HG03521 (cell line): ENCODE data around the gene TPRN.
"Not testable (repeated sequence)": the region's sequence is repeated elsewhere in the genome, so short reads cannot be mapped to it uniquely, and the experiment has no call there.

Experiments used
- ATAC-seq: cut with Tn5 transposase; IDR thresholded peaks from one replicate; pipeline ENCODE4 v1.9.1; 2021; ENCODE audit warnings: mild to moderate bottlenecking, moderate library complexity; ENCODE audit not compliant: unreplicated experiment

TPRN gene

GRCh38 chr9:137200311-137201204 is at the start of gene TPRN:
TPRN (minus strand) TSS chr9:137200741; CDS start chr9:137200711, 30 bp downstream.
- ATAC-seq: peak; percentile 87

GRCh38 chr9:137247916-137248175 is 47.3 kb upstream of the TPRN start:
- ATAC-seq: no peak

- ATAC-seq: no peak
Observed at GRCh38 chr9:137247135-137247915, 46.8 kb upstream of the TPRN start.

GRCh38 chr9:137245450-137246421 is 45.2 kb upstream of the TPRN start:
- no peak for ATAC-seq

- ATAC-seq: no peak
Observed at GRCh38 chr9:137244486-137245449, 44.2 kb upstream of the TPRN start.

GRCh38 chr9:137243626-137244485 is 43.3 kb upstream of the TPRN start:
- ATAC-seq: no peak

GRCh38 chr9:137243266-137243625 is 42.7 kb upstream of the TPRN start:
- not testable (repeated sequence) for ATAC-seq

- no peak for ATAC-seq
Observed at GRCh38 chr9:137242269-137243203, 42.0 kb upstream of the TPRN start.

GRCh38 chr9:137241490-137242268 is 41.1 kb upstream of the TPRN start:
- peak; percentile 2 for ATAC-seq

GRCh38 chr9:137240841-137241489 is 40.4 kb upstream of the TPRN start, which contains the start of gene TUBB4B:
TUBB4B (plus strand) TSS chr9:137241287; CDS start chr9:137241361, 74 bp downstream.
- ATAC-seq: peak; percentile 72

GRCh38 chr9:137240318-137240840 is 39.8 kb upstream of the TPRN start:
- peak; percentile 21 for ATAC-seq

- not testable (repeated sequence) for ATAC-seq
Observed at GRCh38 chr9:137239541-137240200, 39.1 kb upstream of the TPRN start.

- no peak for ATAC-seq
Observed at GRCh38 chr9:137237759-137238726, 37.5 kb upstream of the TPRN start.

- ATAC-seq: no peak
Observed at GRCh38 chr9:137236936-137237421, 36.4 kb upstream of the TPRN start.
